ENCODE results near the gene MRPL24. TPM values are rescaled to one million over a fixed set of nuclear protein-coding genes. Genes with fewer than 3 reads are reported as not detected.

Gene MRPL24
- total RNA-seq, 4 donors from 2014 or later, result 54.9 to 121 (median 102) TPM

GRCh38 chr1:156692925-156693847, 47.7 kb downstream of the MRPL24 start:
- no peak for DNase-seq
- Histone ChIP-seq H3K36me3 (no peaks in the 10 kb centered on the region), H3K27ac (no peak overlapping the region), H3K27me3 (peaks cover 0 to 2% (median 0%) of the 10 kb centered on the region in 3 donors), H3K4me3 (no peak overlapping the region), H3K9me3 (no peaks in the 10 kb centered on the region), H3K4me1 (peaks cover 9 to 13% of the 10 kb centered on the region in 2 donors)
- in situ Hi-C loops (cut with MboI; ENCODE audit: low sequenced_read_pairs in 4 of 4) (loop anchor here in 2 of 4 donors (25.0 kb wide), 2 partner anchors 169 to 194 kb away; partner anchors contain the start of genes INSRR (in 1 of the 2), NTRK1 (in 1 of the 2) and PEAR1 (in 1 of the 2)), intact Hi-C loops (cut with DNase I; ENCODE audit: low total_unique reads) (no loop called here)
- no peak for TF ChIP-seq CTCF (IDR thresholded peaks at IDR 0.05 in 4 of 5, conservative IDR thresholded peaks at IDR 0.05 in 1 of 5)
- no peak for TF ChIP-seq POLR2A (IDR thresholded peaks at IDR 0.05)
- no peak for ATAC-seq

DNA sequence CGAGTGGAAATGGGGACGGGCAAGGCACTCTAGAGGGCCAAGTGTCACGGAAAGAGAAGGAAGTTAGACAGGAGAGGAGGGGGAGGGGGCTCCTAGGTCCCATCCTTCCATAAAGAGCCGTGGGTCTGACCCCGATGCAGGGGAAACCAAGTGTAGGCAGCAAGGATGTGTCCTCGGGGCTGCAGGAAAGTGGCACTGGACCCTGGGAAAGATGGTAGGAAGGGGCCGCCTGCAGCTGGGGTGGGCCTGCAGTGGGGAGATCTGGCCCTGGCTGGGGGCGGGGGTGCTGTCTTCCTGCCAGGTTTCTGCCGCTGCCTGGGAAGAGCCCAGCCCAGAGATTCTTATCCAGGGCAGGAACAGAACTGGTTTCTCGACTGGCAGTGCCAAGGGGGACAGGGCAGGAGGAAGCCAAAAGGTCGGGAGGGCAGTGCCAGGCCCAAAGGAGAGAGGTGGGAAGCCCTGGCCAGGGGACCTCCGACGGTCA, 48.4 kb downstream of the MRPL24 start:
- Histone ChIP-seq H3K4me1 (peaks cover 9 to 13% of the 10 kb centered on the region in 2 donors), H3K27ac (no peak overlapping the region), H3K27me3 (peaks cover 0 to 2% (median 0%) of the 10 kb centered on the region in 3 donors), H3K36me3 (no peaks in the 10 kb centered on the region), H3K4me3 (no peak overlapping the region), H3K9me3 (no peaks in the 10 kb centered on the region)
- DNase-seq (no peak), ATAC-seq (no peak)
- intact Hi-C loops (cut with DNase I; ENCODE audit: low total_unique reads), result no loop called here
- in situ Hi-C loops (cut with MboI; ENCODE audit: low sequenced_read_pairs in 4 of 4), result loop anchor here in 2 of 4 donors (25.0 kb wide), 2 partner anchors 170 to 195 kb away; partner anchors contain the start of genes INSRR (in 1 of the 2), NTRK1 (in 1 of the 2) and PEAR1 (in 1 of the 2)
- TF ChIP-seq POLR2A (IDR thresholded peaks at IDR 0.05) (no peak), CTCF (IDR thresholded peaks at IDR 0.05 in 4 of 5, conservative IDR thresholded peaks at IDR 0.05 in 1 of 5) (no peak)

DNA sequence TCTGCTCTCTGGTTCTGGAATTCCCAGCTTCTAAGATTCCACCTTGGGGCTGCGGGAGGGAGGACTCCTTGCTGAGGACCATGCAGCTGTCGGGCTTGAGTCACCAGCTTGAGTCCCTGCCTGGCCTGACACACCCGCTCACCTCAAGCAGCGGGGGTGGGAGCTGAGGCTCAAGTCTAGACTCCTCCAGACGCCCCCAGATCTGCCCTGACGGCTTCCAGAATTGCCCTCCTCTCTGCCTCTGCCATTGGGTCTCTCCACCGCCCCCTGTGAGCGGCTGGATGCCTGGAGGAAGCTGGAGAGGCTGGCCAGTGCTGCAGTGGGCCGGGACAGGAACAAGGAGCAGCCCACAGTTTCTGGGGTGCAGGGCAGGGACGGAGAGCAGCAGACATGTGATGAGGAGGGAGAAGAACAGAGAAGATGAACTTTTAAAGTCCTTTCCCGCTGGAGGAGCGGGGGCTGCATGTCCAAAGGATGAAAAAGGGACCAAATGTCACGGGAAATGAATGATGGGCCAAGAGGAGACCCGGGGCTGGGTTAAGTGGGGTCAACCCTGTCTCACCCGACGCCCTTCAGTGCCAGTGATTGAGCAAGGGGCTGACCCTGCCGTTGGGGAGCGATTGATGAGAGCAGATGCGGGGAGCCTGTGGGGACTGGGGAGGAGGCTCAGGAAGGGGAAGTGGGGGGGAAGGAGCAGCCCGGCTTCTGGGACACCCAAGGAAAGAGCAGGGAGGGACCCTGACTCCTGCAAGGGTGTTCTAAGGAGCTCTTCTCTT, 49.0 kb downstream of the MRPL24 start:
- TF ChIP-seq POLR2A (IDR thresholded peaks at IDR 0.05) (no peak), CTCF (IDR thresholded peaks at IDR 0.05 in 4 of 5, conservative IDR thresholded peaks at IDR 0.05 in 1 of 5) (no peak)
- ATAC-seq (no peak), DNase-seq (no peak)
- Histone ChIP-seq H3K27me3 (peaks cover 0 to 2% (median 0%) of the 10 kb centered on the region in 3 donors), H3K4me3 (no peak overlapping the region), H3K9me3 (no peaks in the 10 kb centered on the region), H3K27ac (no peak overlapping the region), H3K4me1 (peaks cover 9 to 13% of the 10 kb centered on the region in 2 donors), H3K36me3 (no peaks in the 10 kb centered on the region)
- in situ Hi-C loops (cut with MboI; ENCODE audit: low sequenced_read_pairs in 4 of 4) (loop anchor here in 2 of 4 donors (25.0 kb wide), 2 partner anchors 170 to 195 kb away; partner anchors contain the start of genes INSRR (in 1 of the 2), NTRK1 (in 1 of the 2) and PEAR1 (in 1 of the 2)), intact Hi-C loops (cut with DNase I; ENCODE audit: low total_unique reads) (no loop called here)

- in situ Hi-C loops (cut with MboI; ENCODE audit: low sequenced_read_pairs in 4 of 4) (loop anchor here in 2 of 4 donors (25.0 kb wide), 2 partner anchors 171 to 196 kb away; partner anchors contain the start of genes INSRR (in 1 of the 2), NTRK1 (in 1 of the 2) and PEAR1 (in 1 of the 2)), intact Hi-C loops (cut with DNase I; ENCODE audit: low total_unique reads) (no loop called here)
- H3K4me1 ChIP-seq, result peaks cover 9 to 13% of the 10 kb centered on the region in 2 donors
- no peaks in the 10 kb centered on the region for H3K9me3 ChIP-seq
- no peak overlapping the region for H3K4me3 ChIP-seq
- no peak for TF ChIP-seq POLR2A (IDR thresholded peaks at IDR 0.05)
- TF ChIP-seq CTCF (IDR thresholded peaks at IDR 0.05 in 4 of 5, conservative IDR thresholded peaks at IDR 0.05 in 1 of 5), result no peak
- no peak for ATAC-seq
- H3K27me3 ChIP-seq, result peaks cover 0 to 2% (median 0%) of the 10 kb centered on the region in 3 donors
- H3K27ac ChIP-seq, result no peak overlapping the region
- DNase-seq, result no peak
- H3K36me3 ChIP-seq, result no peaks in the 10 kb centered on the region
These were observed 49.7 kb downstream of the MRPL24 start for GRCh38 chr1:156691191-156691590.

All from gastrocnemius medialis (tissue), 4 donors.